GM18526 (cell line): ENCODE measurements around the gene TCF7L1.

ENCODE experiments used
- POLR2A ChIP-seq: IDR thresholded peaks from 3 replicates; pipeline ENCODE4 v1.6.1; 2011; ENCODE audit not compliant: insufficient read length; ENCODE audit errors: extremely low read depth

The TCF7L1 gene

DNA sequence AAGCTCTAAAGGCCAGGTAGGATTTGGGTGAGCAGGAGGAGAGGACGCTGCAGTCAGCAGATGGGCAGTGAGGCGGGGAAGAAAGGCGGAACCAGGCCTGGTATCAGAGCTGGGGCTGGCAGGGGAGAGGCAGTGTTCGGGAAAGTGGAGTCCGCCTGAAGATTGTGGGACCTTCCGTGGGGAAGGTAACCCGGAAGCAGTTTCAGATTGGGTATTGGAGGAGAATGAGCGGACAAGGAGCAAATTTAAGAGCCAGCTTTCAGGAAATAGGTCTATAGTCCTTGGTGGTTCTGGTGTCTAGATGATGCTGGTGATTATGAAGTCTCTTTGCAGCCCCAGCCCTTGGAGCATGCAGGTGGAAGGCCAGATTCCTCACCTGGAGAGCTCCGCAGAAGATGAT, 51.0 kb downstream of the TCF7L1 start:
- TF ChIP-seq POLR2A: no peak

DNA sequence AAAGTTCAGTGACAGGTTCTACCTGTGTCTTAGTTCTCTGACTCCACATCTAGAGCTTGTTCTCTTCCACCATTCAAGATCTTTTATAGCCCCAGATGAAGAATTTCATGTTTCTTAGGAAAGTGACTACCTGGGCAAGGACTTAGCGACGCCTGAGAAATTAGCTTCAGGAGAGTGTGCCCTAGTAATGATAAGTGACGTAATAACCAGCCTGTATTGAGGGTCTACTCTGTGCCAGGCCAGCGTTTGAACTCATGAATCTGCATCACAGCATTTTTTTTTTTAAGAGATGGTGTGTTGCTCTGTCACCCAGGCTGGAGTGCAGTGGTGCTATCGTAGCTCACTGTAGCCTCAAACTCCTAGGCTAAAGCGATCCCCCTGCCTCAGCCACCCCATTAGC, 51.8 kb downstream of the TCF7L1 start:
- no peak for TF ChIP-seq POLR2A

DNA sequence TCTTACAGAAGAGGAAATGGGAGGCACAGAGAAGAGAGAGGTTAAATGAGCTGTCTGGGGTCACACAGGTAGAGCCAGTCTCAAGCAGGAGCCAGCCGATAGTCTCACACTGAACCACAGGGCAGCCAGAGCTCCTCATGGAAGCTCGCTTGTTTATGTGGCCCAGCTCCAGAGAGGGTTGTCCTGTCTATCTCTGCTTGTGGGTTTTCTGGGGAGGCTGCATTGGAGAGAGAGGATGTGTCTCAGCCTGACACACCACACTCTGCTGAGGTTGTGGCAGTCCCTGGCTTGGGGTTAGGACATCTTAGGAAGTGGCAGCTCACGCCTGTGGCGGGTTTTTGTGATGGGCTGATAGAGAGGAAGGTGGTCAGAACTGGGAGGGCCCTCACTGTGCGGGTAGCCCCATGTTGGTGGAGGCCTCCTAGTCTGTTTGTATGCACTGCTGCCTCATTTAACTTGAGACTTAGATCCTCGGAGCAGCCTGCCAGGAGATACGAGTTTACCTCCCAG, 52.3 kb downstream of the TCF7L1 start:
- TF ChIP-seq POLR2A: no peak

DNA sequence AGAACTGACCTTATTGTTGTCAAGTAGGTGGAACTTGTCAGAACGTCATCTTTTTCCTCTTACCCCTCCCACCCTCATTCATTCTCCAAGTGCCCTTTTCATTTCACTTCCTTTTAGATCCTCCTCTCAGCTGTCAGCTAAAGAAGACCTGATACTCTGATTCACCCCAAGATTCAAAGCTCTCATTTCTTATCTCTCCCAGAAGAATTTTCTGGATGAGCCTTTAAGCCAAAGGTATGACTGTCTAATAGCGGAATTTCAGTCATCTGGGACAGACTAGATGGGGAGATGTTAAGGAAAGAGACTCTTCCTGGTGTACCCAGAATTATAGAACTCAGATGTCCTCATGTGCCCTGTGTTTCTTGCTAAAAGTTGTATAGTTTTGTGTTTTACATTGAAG, 53.9 kb downstream of the TCF7L1 start:
- TF ChIP-seq POLR2A: no peak

DNA sequence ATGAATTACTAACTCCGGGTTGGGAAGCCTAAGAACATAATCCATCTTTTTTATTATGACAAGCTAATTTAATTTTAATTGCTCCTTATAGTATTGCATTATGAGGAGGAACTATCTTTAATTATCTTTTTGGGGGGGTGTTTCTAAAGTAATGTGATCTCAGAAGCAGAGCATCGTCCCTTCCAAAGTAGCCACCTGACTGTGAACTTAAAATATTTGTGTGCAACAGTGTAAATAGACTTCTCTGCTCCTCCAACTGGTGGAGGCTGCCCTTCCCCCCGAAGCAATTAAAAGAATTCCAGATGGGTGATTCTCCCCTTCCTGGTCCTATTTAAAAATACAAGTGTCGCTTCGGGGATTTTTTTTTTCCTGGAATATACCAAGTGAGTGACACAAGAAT, 55.7 kb downstream of the TCF7L1 start:
- TF ChIP-seq POLR2A: no peak

DNA sequence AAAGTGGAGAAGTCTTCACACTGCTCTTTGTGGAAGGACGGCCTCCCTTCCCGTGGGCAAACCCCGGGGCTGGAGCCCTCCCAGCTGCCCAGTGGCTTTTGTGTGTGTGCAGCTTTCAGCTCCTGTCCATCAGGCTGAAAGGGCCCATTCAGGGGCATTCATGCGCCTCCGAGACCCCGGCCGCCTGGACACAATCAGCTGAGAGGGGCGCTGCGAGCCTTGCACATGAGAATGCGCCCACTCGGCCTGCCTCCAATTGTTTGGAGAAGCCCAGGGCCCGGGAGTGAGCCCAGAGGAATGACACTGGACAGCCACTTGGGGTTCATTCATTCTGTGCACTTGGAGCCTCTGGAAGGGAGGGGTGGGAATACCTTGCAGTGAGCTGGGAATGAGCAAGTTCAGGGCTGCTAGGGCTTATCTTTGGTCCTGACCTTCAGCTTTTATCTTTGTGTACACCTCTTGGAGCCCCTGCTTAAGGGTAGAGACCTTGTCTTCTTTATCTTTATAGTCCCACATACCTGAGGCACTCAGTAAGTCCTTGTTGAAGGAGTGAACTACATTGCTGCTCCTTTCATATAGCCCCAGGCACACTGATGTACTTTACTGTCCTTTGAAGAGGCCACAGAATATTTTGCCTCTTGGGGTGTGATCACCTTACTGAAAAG, 56.5 kb downstream of the TCF7L1 start:
- TF ChIP-seq POLR2A: no peak

DNA sequence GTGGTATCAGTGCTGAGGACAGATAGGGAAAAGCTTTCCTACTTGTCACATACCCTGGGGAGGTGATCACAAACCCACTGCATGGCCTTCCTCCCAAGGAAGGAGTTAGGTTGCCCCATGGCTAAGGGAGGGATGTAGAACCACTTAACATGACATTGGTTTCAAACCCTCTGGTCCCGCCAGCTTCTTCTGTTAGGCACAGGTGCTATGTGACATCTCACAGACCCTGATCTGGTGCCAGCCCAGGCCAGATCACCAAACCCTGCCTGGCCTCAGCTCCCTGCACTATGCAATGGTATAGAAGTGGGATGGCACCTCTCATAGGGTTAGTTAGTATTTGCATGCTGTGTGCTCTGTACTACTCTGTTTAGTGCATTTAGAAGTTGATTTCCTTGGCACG, 58.0 kb downstream of the TCF7L1 start:
- TF ChIP-seq POLR2A: no peak

DNA sequence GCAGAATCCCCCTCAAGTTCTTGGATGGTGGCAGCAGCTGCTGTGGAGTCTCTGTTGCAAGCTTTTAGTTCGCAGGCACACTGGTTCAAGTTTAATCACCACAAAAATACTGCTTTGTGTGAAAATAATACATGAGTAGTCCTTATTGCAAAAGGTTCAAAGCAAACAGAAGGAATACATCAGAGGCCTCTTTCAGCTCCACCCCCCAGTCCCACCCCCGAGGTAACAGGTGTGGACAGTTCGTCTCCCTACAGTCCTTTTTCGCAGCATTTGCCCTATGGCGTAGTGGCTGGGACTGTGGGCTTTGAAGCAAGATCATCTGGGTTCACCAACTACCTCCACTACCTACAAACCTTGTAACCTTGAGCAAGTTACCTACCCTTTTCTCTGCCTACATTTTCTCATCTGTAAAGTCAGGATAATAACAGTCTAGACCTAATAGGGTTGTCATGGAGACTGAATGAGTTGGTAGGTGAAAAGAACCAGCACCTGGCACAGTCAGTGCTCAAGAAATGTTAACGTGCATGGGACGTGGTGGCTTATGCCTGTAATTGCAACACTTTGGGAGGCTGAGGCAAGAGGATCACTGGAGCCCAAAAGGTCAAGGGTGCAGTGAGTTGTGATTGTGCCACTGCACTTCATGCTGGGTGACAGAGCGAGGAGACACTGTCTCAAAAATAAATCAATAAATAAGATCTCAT, 61.7 kb downstream of the TCF7L1 start:
- no peak for TF ChIP-seq POLR2A

DNA sequence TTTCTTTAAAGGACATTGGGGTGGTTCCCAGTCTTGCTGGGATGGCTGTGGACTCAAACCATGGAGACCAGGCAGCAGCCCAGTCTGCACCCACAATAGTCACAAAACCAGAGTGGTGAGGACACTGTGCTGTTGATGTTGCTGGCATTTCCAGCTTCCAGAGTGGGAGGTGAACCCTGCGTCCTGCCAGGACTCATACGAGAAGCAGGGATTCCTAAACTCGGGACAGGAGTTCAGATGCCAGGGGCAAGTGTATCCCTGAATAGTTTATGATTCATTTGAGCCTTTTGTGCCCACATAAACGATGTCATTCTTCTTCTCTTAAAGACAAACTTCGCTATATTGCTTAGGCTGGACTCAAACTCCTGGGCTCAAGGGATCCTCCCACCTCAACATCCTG, 62.8 kb downstream of the TCF7L1 start:
- no peak for TF ChIP-seq POLR2A

DNA sequence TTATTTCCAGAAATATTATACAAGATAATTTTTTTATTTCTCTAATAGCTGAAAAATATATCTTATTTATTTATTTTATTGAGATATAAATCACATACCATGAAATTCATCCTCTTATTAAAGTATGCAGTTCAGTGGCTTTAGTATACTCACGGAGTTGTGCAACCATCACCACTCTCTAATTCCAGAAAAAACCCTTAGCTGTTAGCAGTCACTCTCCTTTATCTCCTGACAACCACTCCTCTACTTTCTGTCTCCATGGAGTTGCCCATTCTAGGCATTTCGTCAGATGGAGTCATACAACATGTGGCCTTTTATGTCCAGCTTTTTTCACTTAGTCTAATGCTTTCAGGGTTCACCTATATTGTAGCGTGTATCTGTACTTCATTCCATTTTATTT, 66.5 kb downstream of the TCF7L1 start:
- no peak for TF ChIP-seq POLR2A

DNA sequence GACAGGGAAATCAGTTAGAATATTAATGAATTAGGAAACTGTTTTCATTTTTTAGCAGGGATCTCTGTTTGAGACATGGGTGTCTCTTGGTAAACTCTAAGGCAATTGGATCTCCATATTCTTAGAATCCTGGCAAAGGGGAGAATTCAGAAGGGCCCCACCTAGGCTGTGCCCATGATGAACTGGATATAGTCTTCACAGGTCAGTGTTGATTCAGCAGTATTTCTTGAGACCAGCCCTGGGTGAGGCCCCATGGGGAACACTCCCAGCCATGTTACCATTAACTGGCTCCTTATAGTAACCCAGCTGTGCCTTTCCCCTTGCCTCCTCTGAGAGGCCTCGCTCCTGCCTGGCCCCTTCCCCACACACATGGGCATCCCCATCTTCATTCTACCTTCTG, 76.7 kb downstream of the TCF7L1 start:
- TF ChIP-seq POLR2A: no peak

DNA sequence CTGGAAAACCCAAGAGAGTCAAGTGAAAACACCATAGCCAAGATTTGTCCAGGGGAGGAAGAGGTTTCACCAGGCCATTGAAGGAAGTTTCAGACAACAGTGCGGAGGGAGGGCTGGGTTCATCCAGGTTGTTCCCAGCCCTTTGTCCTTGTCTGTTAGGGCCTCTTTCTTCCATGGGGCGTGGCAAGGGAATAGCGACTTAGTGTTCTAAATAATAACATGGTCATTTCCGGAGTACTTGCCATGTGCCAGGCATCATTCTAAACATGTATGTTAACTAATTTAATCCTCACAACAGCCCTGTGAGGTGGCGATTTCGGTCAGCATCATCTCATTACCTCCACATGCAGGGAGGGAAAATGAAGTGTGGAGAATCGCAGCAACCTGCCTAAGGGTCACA, 77.3 kb downstream of the TCF7L1 start:
- TF ChIP-seq POLR2A: no peak

DNA sequence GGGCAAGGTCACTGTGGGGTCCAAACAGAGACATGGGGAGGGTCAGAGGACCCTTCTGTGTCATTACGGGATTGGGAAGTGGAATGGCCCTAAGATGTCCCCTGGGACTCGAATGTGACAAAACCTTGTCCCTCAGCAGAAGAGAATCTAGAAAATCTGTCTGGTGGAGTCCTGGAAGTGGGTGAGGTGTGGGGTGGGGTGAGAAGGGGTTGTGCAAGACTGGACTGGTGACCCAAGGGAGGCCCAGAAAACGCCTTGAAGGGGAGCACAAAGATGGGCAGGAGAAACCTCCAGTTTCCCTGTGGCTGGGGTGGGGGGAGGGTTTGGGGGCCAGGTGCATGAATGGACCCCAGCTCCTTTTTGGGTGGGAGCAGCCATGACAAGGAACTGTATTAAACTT, 79.6 kb downstream of the TCF7L1 start:
- TF ChIP-seq POLR2A: no peak

DNA sequence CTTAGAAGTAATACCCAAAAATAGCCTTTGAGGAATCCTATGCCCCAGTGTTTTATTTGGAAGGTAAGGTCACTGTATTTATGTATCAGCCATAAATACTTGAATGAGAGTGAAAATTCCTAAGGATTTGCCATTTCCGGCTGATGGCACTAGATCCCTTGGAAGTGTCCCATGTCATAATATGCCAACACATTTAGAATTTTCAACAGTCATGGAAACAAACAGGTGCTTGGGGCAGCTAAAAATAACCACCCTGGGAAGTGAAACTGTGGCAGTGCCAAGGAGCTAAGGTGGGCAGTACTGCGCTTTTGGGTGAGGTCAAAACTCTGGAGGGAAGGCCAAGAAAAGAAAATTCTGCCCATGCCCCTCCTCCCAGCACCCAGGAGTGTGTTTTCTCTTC, 80.2 kb downstream of the TCF7L1 start:
- no peak for TF ChIP-seq POLR2A

DNA sequence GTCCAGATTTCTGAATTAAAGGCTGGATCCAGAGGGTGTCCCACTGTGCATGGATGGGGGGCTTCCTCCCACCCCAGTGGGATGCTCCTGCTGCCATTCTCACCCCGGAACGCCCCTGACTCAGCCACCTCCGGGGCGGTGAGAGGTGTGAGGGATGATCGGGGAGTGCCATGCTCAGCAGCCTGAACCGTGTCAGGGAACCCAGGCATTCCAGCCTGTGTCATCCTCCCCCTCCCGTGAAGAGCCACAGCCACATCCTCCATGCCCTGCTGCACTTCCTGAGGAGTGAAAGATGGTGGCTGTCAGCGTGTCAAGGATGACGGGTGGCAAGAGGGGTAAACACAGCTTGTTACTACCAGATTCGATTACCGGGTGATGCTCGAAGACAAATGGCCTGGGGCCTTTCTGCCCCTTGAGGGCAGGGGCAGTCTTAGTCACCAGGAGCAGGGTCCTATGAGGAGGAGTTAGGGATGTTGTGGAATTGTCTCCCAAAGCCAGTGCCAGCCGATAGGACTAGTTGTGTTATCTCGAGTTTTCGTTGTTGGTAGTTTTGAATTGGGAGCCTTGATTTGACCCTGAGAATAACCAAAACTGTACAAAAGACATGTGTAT, 80.8 kb downstream of the TCF7L1 start:
- no peak for TF ChIP-seq POLR2A

DNA sequence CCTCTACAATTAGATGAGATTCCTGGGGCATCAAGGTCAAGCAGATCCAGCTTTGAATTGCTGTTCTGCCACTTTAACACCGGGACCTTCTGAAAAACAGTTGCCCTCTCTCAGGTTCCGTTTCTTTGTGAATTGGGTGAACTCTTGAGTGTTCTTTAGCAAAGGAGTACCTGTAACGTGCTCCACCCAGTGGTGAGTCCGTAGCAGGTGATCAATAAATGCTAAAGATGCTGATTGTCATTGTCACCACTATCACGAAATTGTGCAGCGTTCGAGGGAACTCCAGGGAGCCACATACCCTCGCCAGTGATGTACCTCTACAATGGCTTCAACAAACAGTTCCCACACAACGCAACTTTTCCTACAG, 81.9 kb downstream of the TCF7L1 start:
- TF ChIP-seq POLR2A: no peak
